ENCODE measurements around the gene ASAP2. TPM values are rescaled to one million over a fixed set of nuclear protein-coding genes. Genes with fewer than 3 reads are reported as not detected.

Gene ASAP2
- polyA plus RNA-seq, 1 experiment = 30.0 TPM

GRCh38 chr2:9288233-9288632 is 81.6 kb downstream of the ASAP2 start:
- TF ChIP-seq, protein P1, sequence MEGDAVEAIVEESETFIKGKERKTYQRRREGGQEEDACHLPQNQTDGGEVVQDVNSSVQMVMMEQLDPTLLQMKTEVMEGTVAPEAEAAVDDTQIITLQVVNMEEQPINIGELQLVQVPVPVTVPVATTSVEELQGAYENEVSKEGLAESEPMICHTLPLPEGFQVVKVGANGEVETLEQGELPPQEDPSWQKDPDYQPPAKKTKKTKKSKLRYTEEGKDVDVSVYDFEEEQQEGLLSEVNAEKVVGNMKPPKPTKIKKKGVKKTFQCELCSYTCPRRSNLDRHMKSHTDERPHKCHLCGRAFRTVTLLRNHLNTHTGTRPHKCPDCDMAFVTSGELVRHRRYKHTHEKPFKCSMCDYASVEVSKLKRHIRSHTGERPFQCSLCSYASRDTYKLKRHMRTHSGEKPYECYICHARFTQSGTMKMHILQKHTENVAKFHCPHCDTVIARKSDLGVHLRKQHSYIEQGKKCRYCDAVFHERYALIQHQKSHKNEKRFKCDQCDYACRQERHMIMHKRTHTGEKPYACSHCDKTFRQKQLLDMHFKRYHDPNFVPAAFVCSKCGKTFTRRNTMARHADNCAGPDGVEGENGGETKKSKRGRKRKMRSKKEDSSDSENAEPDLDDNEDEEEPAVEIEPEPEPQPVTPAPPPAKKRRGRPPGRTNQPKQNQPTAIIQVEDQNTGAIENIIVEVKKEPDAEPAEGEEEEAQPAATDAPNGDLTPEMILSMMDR (IDR thresholded peaks at IDR 0.05; ENCODE audit: low read depth, low read length) = no peak
- no peaks in the 10 kb centered on the region for H3K9me3 ChIP-seq (ENCODE audit: control insufficient read depth, insufficient read depth, low read length)
- ChIA-PET CTCF (interaction anchor here (1.0 to 1.1 kb wide), 2 partner anchors 9 to 83 kb away, joined by 3 to 4 read pairs; no protein-coding TSS in a partner anchor), POLR2A (interaction anchor here (1.0 to 1.5 kb wide), 4 partner anchors 9 to 109 kb away, joined by 3 to 7 read pairs (median 4); no protein-coding TSS in a partner anchor)
- no peak overlapping the region for H3K4me3 ChIP-seq (ENCODE audit: low read depth, low read length)
- peak; percentile 67 for DNase-seq (ENCODE audit: low read depth, low spot score)
- peak overlapping the region; percentile 94 for H3K27ac ChIP-seq (ENCODE audit: low read depth, low read length)
- no peaks in the 10 kb centered on the region for H3K27me3 ChIP-seq (ENCODE audit: control insufficient read depth, insufficient read depth, low read length)

DNA sequence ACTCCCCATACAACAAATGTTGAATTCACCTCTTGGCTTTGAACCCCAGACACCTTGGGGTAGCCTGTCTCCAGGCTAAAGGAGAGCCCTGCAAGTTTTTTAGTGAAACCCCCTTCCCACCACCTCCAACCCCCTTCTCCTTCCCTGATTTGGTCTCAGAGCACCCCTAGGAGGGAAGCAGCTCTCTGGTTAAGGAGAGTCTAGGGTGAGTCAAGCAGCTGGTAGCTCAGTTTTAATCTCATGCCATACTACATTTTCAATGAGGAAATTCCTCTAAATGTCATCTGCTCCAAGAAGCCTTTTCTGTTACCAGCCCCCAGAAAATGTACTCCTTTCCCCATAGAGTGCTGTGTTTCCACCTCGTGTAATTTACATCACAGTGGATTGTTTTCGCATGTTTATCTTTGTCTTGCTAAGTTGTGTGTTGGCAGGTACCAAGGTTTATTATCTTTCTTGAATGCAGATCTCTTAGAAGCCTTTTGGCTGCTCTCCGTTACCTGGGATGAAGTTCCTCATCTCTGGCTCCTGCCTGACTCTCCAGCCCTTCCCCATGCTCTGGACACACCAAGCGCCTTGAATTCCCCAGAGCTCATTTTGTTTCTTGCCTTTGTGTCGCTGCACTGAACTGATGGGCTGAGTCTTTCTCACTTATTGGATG is 82.2 kb downstream of the ASAP2 start:
- Histone ChIP-seq H3K4me3 (ENCODE audit: low read depth, low read length) (no peak overlapping the region), H3K9me3 (ENCODE audit: control insufficient read depth, insufficient read depth, low read length) (no peaks in the 10 kb centered on the region), H3K27me3 (ENCODE audit: control insufficient read depth, insufficient read depth, low read length) (no peaks in the 10 kb centered on the region), H3K27ac (ENCODE audit: low read depth, low read length) (peak overlapping the region; percentile 94)
- DNase-seq (ENCODE audit: low read depth, low spot score) = no peak
- TF ChIP-seq, protein P1 (IDR thresholded peaks at IDR 0.05; ENCODE audit: low read depth, low read length) = no peak
- ChIA-PET POLR2A (interaction anchor here (1.0 to 1.5 kb wide), 4 partner anchors 8 to 110 kb away, joined by 3 to 7 read pairs (median 4); no protein-coding TSS in a partner anchor), CTCF (interaction anchor here (0.8 to 1.1 kb wide), 4 partner anchors 9 to 83 kb away, joined by 3 to 4 read pairs (median 3); no protein-coding TSS in a partner anchor)

DNA sequence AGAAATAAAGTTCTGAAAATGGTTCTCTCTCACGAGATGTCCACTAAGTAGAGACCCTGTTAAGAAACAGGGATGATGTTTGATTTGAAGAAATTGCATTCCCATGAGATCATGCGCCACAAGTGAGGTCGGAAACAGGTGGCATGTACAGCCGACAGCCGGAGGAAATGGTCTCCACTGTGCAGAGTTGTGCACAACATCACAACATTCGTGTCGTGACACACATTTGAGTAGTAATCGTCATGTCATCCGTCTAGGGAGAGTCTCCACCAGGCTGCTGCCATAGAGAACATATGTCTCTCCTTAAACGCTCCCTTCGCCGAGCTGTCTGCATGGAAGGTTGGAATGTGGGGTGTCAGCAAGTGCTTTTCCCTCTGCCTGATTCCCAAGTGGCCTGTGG is 84.7 kb downstream of the ASAP2 start:
- no peaks in the 10 kb centered on the region for H3K27me3 ChIP-seq (ENCODE audit: control insufficient read depth, insufficient read depth, low read length)
- TF ChIP-seq, protein P1 (IDR thresholded peaks at IDR 0.05; ENCODE audit: low read depth, low read length) = no peak
- H3K27ac ChIP-seq (ENCODE audit: low read depth, low read length) = no peak overlapping the region
- no peak overlapping the region for H3K4me3 ChIP-seq (ENCODE audit: low read depth, low read length)
- ChIA-PET POLR2A (interaction anchor here (1.0 kb wide), 1 partner anchor 11 kb away, joined by 4 read pairs; no protein-coding TSS in a partner anchor), CTCF (no interaction called here)
- no peak for DNase-seq (ENCODE audit: low read depth, low spot score)
- no peaks in the 10 kb centered on the region for H3K9me3 ChIP-seq (ENCODE audit: control insufficient read depth, insufficient read depth, low read length)

DNA sequence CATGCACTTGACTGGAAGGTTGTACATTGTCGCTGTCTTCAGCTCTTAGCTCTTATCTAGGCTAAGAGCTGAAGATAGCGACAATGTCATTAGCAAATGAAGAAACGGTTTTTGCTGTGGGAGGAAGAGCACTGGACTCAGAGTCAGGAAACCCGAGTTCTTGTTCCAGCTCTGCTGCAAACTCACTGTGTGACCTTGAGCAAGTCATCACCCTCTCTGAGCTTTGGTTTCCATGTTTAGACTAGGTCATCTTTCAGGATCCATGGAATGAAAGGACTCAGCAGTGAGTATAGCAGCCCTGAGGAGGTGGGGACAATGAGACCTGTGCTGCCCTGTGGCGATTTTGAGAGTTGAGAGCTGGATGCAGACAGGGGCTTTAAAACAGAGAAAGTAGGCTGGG is 85.3 kb downstream of the ASAP2 start:
- no peak for DNase-seq (ENCODE audit: low read depth, low spot score)
- ChIA-PET CTCF (no interaction called here), POLR2A (interaction anchor here (1.0 kb wide), 1 partner anchor 12 kb away, joined by 4 read pairs; no protein-coding TSS in a partner anchor)
- Histone ChIP-seq H3K27me3 (ENCODE audit: control insufficient read depth, insufficient read depth, low read length) (no peaks in the 10 kb centered on the region), H3K9me3 (ENCODE audit: control insufficient read depth, insufficient read depth, low read length) (no peaks in the 10 kb centered on the region), H3K27ac (ENCODE audit: low read depth, low read length) (no peak overlapping the region), H3K4me3 (ENCODE audit: low read depth, low read length) (no peak overlapping the region)
- TF ChIP-seq, protein P1 (IDR thresholded peaks at IDR 0.05; ENCODE audit: low read depth, low read length) = no peak

- CTCF ChIA-PET = no interaction called here
Observed at GRCh38 chr2:9292426-9292825, 85.8 kb downstream of the ASAP2 start.

More at GRCh38 chr2:9292426-9292825, 85.8 kb downstream of the ASAP2 start:
- Histone ChIP-seq H3K4me3 (ENCODE audit: low read depth, low read length) (no peak overlapping the region), H3K9me3 (ENCODE audit: control insufficient read depth, insufficient read depth, low read length) (no peaks in the 10 kb centered on the region), H3K27ac (ENCODE audit: low read depth, low read length) (no peak overlapping the region), H3K27me3 (ENCODE audit: control insufficient read depth, insufficient read depth, low read length) (no peaks in the 10 kb centered on the region)
- DNase-seq (ENCODE audit: low read depth, low spot score) = no peak
- TF ChIP-seq, protein P1 (IDR thresholded peaks at IDR 0.05; ENCODE audit: low read depth, low read length) = no peak
- POLR2A ChIA-PET = no interaction called here
